H1 (cell line): ENCODE results near the gene RIMBP2.

Experiments
- ATF3 ChIP-seq: IDR thresholded peaks from 2 replicates; pipeline ENCODE4 v1.6.1; 2011; ENCODE audit warnings: low read depth, mild to moderate bottlenecking, low read length; ENCODE audit not compliant: insufficient read depth
- CEBPB ChIP-seq: IDR thresholded peaks from 2 replicates; pipeline ENCODE4 v1.6.1; 2012; ENCODE audit warnings: low read depth, low read length
- CTCF ChIP-seq, 3 experiments: IDR thresholded peaks; 1 replicate in 2 of 3; 2 replicates in 1 of 3; pipeline versions ENCODE4 v1.5.1 to v1.6.1; 2011; ENCODE audit warnings: low read length in 3 of 3, mild to moderate bottlenecking in 3 of 3, inconsistent platforms in 2 of 3, low read depth in 1 of 3, moderate library complexity in 1 of 3; ENCODE audit not compliant: insufficient read depth in 1 of 3; ENCODE audit errors: control extremely low read depth in 1 of 3
- EZH2 ChIP-seq: fragments of 200-600 bp; sonication (generic); IDR thresholded peaks from 2 replicates; pipeline ENCODE4 v1.7.1; 2012; ENCODE audit warnings: low read depth, mild to moderate bottlenecking, moderate library complexity, low read length, inconsistent platforms; ENCODE audit not compliant: severe bottlenecking
- GABPA ChIP-seq: IDR thresholded peaks from 2 replicates; pipeline ENCODE4 v1.6.1; 2011; ENCODE audit warnings: mild to moderate bottlenecking, low read length, moderate library complexity, borderline replicate concordance; ENCODE audit not compliant: insufficient read depth
- GTF2F1 ChIP-seq: IDR thresholded peaks from 2 replicates; pipeline ENCODE4 v1.6.1; 2012; ENCODE audit warnings: low read depth, low read length, improper control_type of control experiment, borderline replicate concordance
- NRF1 ChIP-seq: IDR thresholded peaks from 2 replicates; pipeline ENCODE4 v1.6.1; 2011; ENCODE audit warnings: mild to moderate bottlenecking, low read depth, low read length, improper control_type of control experiment
- POLR2A ChIP-seq, 2 experiments: IDR thresholded peaks; 1 replicate in 1 of 2; 2 replicates in 1 of 2; pipeline ENCODE4 v1.6.1; 2011; ENCODE audit warnings: low read depth in 2 of 2, low read length in 2 of 2, mild to moderate bottlenecking in 2 of 2; ENCODE audit errors: control extremely low read depth in 1 of 2
- RFX5 ChIP-seq: IDR thresholded peaks from 2 replicates; pipeline ENCODE4 v1.6.1; 2011; ENCODE audit warnings: low read depth, low read length, improper control_type of control experiment, borderline replicate concordance
- SIN3A ChIP-seq, 2 experiments: IDR thresholded peaks in 1 of 2; conservative IDR thresholded peaks in 1 of 2; 2 replicates each; pipeline ENCODE4 v1.6.1; 2011 to 2012; ENCODE audit warnings: low read length in 2 of 2, improper control_type of control experiment in 1 of 2, low read depth in 1 of 2, mild to moderate bottlenecking in 1 of 2
- SIX5 ChIP-seq: IDR thresholded peaks from 2 replicates; pipeline ENCODE4 v1.6.1; 2011; ENCODE audit warnings: mild to moderate bottlenecking, low read depth, low read length
- TAF1 ChIP-seq: IDR thresholded peaks from 2 replicates; pipeline ENCODE4 v1.6.1; 2011; ENCODE audit warnings: mild to moderate bottlenecking, low read depth, low read length
- ZNF274 ChIP-seq: IDR thresholded peaks from 2 replicates; pipeline ENCODE4 v1.7.0; 2012; ENCODE audit warnings: low read length, borderline replicate concordance; ENCODE audit errors: extremely low read depth

GRCh38 chr12:130703733-130704375 lies 12.2 kb downstream of the RIMBP2 start:
- TF ChIP-seq ATF3 (no peak), GTF2F1 (no peak), CTCF (IDR thresholded peaks at IDR 0.05; ENCODE audit: control extremely low read depth in 1 of 3, insufficient read depth in 1 of 3, low read depth in 1 of 3, low read length in 3 of 3) (no peak), CEBPB (no peak), SIN3A (conservative IDR thresholded peaks at IDR 0.05 in 1 of 2, IDR thresholded peaks at IDR 0.05 in 1 of 2; ENCODE audit: low read depth in 1 of 2, low read length in 2 of 2) (no peak), NRF1 (no peak), POLR2A (IDR thresholded peaks at IDR 0.05; ENCODE audit: control extremely low read depth in 1 of 2, low read depth in 2 of 2, low read length in 2 of 2) (no peak), EZH2 (no peak), RFX5 (no peak), TAF1 (no peak), ZNF274 (no peak), GABPA (no peak), SIX5 (no peak)
